ENCODE data around the gene STXBP6. TPM values are rescaled to one million over a fixed set of nuclear protein-coding genes. Genes with fewer than 3 reads are reported as not detected.

STXBP6 gene
- polyA plus RNA-seq, 1 donor from 2014 or later = 14.6 TPM

DNA sequence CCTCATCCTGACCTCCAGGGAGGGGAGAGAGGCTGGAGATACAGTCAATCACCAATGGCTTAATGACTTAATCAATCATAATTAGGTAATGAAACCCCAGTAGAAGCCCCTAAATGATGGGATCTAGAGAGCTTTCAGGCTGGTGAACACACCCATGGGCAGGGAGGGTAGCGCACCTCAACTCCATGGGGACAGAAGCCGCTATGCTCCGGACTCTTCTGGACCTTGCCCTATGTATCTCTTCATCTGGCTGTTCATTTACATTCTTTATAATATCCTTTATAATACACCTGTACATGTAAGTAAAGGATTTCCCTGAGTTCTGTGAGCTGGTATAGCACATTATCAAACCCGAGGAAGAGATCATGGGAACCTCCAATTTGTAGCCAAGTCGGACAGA lies 205.9 kb downstream of the STXBP6 start:
- Histone ChIP-seq H3K27ac (ENCODE audit: low read length) (no peak overlapping the region), H3K27me3 (ENCODE audit: insufficient read depth, low read depth, low read length) (no peaks in the 10 kb centered on the region), H3K9ac (ENCODE audit: low read length) (no peak overlapping the region), H3K4me2 (ENCODE audit: low read length) (no peak overlapping the region), H3K9me2 (ENCODE audit: insufficient read depth, low read length) (no peaks in the 10 kb centered on the region), H3K9me3 (ENCODE audit: low read length) (no peaks in the 10 kb centered on the region), H4K20me1 (ENCODE audit: insufficient read depth) (no peaks in the 10 kb centered on the region), H3K4me3 (ENCODE audit: low read length) (no peak overlapping the region), H3K79me2 (replicated peaks; ENCODE audit: insufficient read depth, low read length) (no peaks in the 10 kb centered on the region), H2AFZ (ENCODE audit: low read depth, low read length) (no peak overlapping the region), H3F3A (ENCODE audit: insufficient read depth, low read length, poor library complexity, severe bottlenecking) (no peaks in the 10 kb centered on the region), H3K36me3 (ENCODE audit: insufficient read depth, low read length) (no peaks in the 10 kb centered on the region)
- no peak for TF ChIP-seq POLR2AphosphoS5 (IDR thresholded peaks at IDR 0.05)
- no peak for TF ChIP-seq EP300 (conservative IDR thresholded peaks at IDR 0.05; ENCODE audit: poor library complexity, severe bottlenecking)

DNA sequence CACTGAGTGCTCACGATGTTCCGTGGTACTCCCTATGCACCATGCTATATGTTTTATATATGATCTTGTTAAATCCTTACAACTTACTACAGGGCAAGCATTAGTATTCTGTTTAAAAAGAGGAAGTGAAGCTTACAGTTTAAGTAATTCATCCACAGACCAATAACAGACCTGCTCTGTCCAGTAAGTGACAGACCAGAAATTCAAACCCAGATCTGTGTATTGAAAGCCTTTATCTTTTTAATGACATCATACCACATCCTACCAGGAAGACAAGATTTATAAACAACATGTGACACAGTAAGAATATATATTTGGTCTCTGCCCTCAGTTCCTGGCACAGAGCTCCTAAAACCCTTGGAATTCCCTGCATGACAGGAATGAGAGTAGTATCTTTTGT lies 206.5 kb downstream of the STXBP6 start:
- Histone ChIP-seq H3K9me3 (ENCODE audit: low read length) (no peaks in the 10 kb centered on the region), H4K20me1 (ENCODE audit: insufficient read depth) (no peaks in the 10 kb centered on the region), H3K4me3 (ENCODE audit: low read length) (no peak overlapping the region), H3K9me2 (ENCODE audit: insufficient read depth, low read length) (no peaks in the 10 kb centered on the region), H3K79me2 (replicated peaks; ENCODE audit: insufficient read depth, low read length) (no peaks in the 10 kb centered on the region), H2AFZ (ENCODE audit: low read depth, low read length) (no peak overlapping the region), H3K27ac (ENCODE audit: low read length) (no peak overlapping the region), H3K27me3 (ENCODE audit: insufficient read depth, low read depth, low read length) (no peaks in the 10 kb centered on the region), H3F3A (ENCODE audit: insufficient read depth, low read length, poor library complexity, severe bottlenecking) (no peaks in the 10 kb centered on the region), H3K4me2 (ENCODE audit: low read length) (no peak overlapping the region), H3K36me3 (ENCODE audit: insufficient read depth, low read length) (no peaks in the 10 kb centered on the region), H3K9ac (ENCODE audit: low read length) (no peak overlapping the region)
- TF ChIP-seq TAF1 (IDR thresholded peaks at IDR 0.05; ENCODE audit: low read depth) = no peak

GRCh38 chr14:24840204-24840893 lies 209.6 kb downstream of the STXBP6 start:
- no peaks in the 10 kb centered on the region for H3K36me3 ChIP-seq (ENCODE audit: insufficient read depth, low read length)
- H3K4me2 ChIP-seq (ENCODE audit: low read length) = no peak overlapping the region
- no peaks in the 10 kb centered on the region for H3F3A ChIP-seq (ENCODE audit: insufficient read depth, low read length, poor library complexity, severe bottlenecking)
- H3K9me2 ChIP-seq (ENCODE audit: insufficient read depth, low read length) = no peaks in the 10 kb centered on the region
- no peak overlapping the region for H3K9ac ChIP-seq (ENCODE audit: low read length)
- no peaks in the 10 kb centered on the region for H3K9me3 ChIP-seq (ENCODE audit: low read length)
- H3K79me2 ChIP-seq (replicated peaks; ENCODE audit: insufficient read depth, low read length) = no peaks in the 10 kb centered on the region
- no peak overlapping the region for H3K4me3 ChIP-seq (ENCODE audit: low read length)
- TF ChIP-seq, protein P1, sequence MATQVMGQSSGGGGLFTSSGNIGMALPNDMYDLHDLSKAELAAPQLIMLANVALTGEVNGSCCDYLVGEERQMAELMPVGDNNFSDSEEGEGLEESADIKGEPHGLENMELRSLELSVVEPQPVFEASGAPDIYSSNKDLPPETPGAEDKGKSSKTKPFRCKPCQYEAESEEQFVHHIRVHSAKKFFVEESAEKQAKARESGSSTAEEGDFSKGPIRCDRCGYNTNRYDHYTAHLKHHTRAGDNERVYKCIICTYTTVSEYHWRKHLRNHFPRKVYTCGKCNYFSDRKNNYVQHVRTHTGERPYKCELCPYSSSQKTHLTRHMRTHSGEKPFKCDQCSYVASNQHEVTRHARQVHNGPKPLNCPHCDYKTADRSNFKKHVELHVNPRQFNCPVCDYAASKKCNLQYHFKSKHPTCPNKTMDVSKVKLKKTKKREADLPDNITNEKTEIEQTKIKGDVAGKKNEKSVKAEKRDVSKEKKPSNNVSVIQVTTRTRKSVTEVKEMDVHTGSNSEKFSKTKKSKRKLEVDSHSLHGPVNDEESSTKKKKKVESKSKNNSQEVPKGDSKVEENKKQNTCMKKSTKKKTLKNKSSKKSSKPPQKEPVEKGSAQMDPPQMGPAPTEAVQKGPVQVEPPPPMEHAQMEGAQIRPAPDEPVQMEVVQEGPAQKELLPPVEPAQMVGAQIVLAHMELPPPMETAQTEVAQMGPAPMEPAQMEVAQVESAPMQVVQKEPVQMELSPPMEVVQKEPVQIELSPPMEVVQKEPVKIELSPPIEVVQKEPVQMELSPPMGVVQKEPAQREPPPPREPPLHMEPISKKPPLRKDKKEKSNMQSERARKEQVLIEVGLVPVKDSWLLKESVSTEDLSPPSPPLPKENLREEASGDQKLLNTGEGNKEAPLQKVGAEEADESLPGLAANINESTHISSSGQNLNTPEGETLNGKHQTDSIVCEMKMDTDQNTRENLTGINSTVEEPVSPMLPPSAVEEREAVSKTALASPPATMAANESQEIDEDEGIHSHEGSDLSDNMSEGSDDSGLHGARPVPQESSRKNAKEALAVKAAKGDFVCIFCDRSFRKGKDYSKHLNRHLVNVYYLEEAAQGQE (IDR thresholded peaks at IDR 0.05; ENCODE audit: borderline replicate concordance) = no peak
- TF ChIP-seq SMC3 (conservative IDR thresholded peaks at IDR 0.05; ENCODE audit: poor library complexity) = no peak
- no peak for TF ChIP-seq MXI1 (conservative IDR thresholded peaks at IDR 0.05; ENCODE audit: poor library complexity, severe bottlenecking)
- no peak for TF ChIP-seq TAF1 (IDR thresholded peaks at IDR 0.05; ENCODE audit: low read depth)
- no peak for TF ChIP-seq RAD21 (conservative IDR thresholded peaks at IDR 0.05)
- no peaks in the 10 kb centered on the region for H4K20me1 ChIP-seq (ENCODE audit: insufficient read depth)
- H3K27me3 ChIP-seq (ENCODE audit: insufficient read depth, low read depth, low read length) = no peaks in the 10 kb centered on the region
- no peak overlapping the region for H2AFZ ChIP-seq (ENCODE audit: low read depth, low read length)
- no peak overlapping the region for H3K27ac ChIP-seq (ENCODE audit: low read length)

Data from neural cell (in vitro differentiated cells).